ENCODE data around the gene PRC1.

GRCh38 chr15:90962021-90962420 is 32.3 kb downstream of the PRC1 start:
- TF ChIP-seq CTCF (IDR thresholded peaks at IDR 0.05), result no peak
- TF ChIP-seq ZFX (IDR thresholded peaks at IDR 0.05; ENCODE audit: borderline replicate concordance), result no peak

Data from 22Rv1 (cell line).